ENCODE results near the gene COL17A1.
A peak's percentile ranks its signal among the peaks of the same experiment; 100 is the strongest.

COL17A1 gene

GRCh38 chr10:104085801-104086400 lies at the start of gene COL17A1:
Gene COL17A1, minus strand, starts transcription at chr10:104085880. Its CDS starts 5,207 bp downstream, at chr10:104080673.
- no peak for DNase-seq

- no peak for DNase-seq
Observed at GRCh38 chr10:104130041-104130440, 44.4 kb upstream of the COL17A1 start.

- DNase-seq, result no peak
Observed at GRCh38 chr10:104128214-104128613, 42.5 kb upstream of the COL17A1 start.

- no peak for DNase-seq
Observed at GRCh38 chr10:104127411-104127810, 41.7 kb upstream of the COL17A1 start.

GRCh38 chr10:104123397-104123796 lies 37.7 kb upstream of the COL17A1 start:
- no peak for DNase-seq

GRCh38 chr10:104122225-104123107 lies 36.8 kb upstream of the COL17A1 start:
- DNase-seq, result no peak

- peak; percentile 99 for DNase-seq
Observed at GRCh38 chr10:104121485-104122224, 36.0 kb upstream of the COL17A1 start, which contains the start of gene SFR1. Gene SFR1, plus strand, starts transcription at chr10:104122171. Its CDS starts 13 bp downstream, at chr10:104122184.

GRCh38 chr10:104120903-104121484 lies 35.3 kb upstream of the COL17A1 start:
- peak; percentile 82 for DNase-seq

GRCh38 chr10:104120512-104120902 lies 34.8 kb upstream of the COL17A1 start:
- DNase-seq, result no peak

- no peak for DNase-seq
Observed at GRCh38 chr10:104119996-104120395, 34.3 kb upstream of the COL17A1 start.

GRCh38 chr10:104117839-104118323 lies 32.2 kb upstream of the COL17A1 start:
- no peak for DNase-seq

- DNase-seq, result no peak
Observed at GRCh38 chr10:104113376-104113956, 27.8 kb upstream of the COL17A1 start.

- no peak for DNase-seq
Observed at GRCh38 chr10:104109908-104110662, 24.4 kb upstream of the COL17A1 start.

- DNase-seq, result no peak
Observed at GRCh38 chr10:104104926-104105325, 19.2 kb upstream of the COL17A1 start.

- DNase-seq, result no peak
Observed at GRCh38 chr10:104104418-104104817, 18.7 kb upstream of the COL17A1 start.

GRCh38 chr10:104103956-104104355 lies 18.3 kb upstream of the COL17A1 start:
- no peak for DNase-seq

- no peak for DNase-seq
Observed at GRCh38 chr10:104101902-104102301, 16.2 kb upstream of the COL17A1 start.

GRCh38 chr10:104100795-104101194 lies 15.1 kb upstream of the COL17A1 start:
- DNase-seq, result no peak

- DNase-seq, result no peak
Observed at GRCh38 chr10:104099941-104100340, 14.3 kb upstream of the COL17A1 start.

- no peak for DNase-seq
Observed at GRCh38 chr10:104099269-104099668, 13.6 kb upstream of the COL17A1 start.

GRCh38 chr10:104098358-104098925 lies 12.8 kb upstream of the COL17A1 start:
- no peak for DNase-seq
